Brain microvascular endothelial cell (primary cell): Measurements from ENCODE around the gene JADE2.

ENCODE experiments used
- DNase-seq: peaks from one replicate; pipeline ENCODE4 v3.0.0-alpha.2; 2020
- H3K27ac ChIP-seq: fragments of 250-450 bp; sonication (Bioruptor Pico); 2 replicates; pipeline ENCODE4 v1.5.1; 2020; ENCODE audit warnings: mild to moderate bottlenecking, moderate library complexity
- H3K27me3 ChIP-seq: fragments of 250-450 bp; sonication (Bioruptor Pico); replicated peaks from 2 replicates; pipeline ENCODE4 v1.5.1; 2020; ENCODE audit warnings: mild to moderate bottlenecking
- H3K36me3 ChIP-seq: fragments of 250-450 bp; sonication (Bioruptor Pico); replicated peaks from 2 replicates; pipeline ENCODE4 v1.5.1; 2020; ENCODE audit warnings: mild to moderate bottlenecking
- H3K4me3 ChIP-seq: 2 replicates; pipeline ENCODE4 v1.5.1; 2011; ENCODE audit warnings: low read depth, mild to moderate bottlenecking, control low read depth, low read length, moderate library complexity
- CTCF ChIP-seq: IDR thresholded peaks from 2 replicates; pipeline ENCODE4 v1.5.1; 2011; ENCODE audit warnings: low read depth, mild to moderate bottlenecking, moderate library complexity, low read length, control low read depth, inconsistent platforms; ENCODE audit errors: missing control alignments
- in situ Hi-C: cut with HindIII; loops from 2 replicates; pipeline ENCODE4 v1.10.0; 2017; ENCODE audit warnings: low sequenced_read_pairs, low pct_ligation_motif_present

Gene JADE2

DNA sequence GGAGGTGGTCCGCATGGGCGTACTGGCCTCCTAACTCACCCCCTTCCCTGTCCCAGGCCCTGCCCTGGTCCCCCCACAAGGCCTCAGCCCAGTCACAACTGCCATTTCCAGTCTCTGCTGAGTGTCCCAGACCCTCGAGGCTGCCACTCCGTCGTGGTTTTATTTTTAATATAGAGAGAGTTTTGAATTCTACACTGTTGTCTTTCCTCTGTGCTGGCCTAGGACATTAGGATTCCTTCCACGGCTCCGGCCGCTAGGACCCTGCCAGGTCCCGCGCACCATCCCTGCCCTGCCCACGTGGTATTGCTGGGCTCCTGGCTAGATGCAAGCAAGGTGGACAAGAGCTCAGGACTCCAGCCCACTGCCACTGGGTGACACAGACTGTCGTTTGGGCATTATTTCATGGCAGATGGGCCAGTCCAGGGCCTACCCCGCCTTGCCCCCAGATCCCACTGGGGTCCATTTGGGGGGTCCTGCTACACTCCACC, 53.9 kb downstream of the JADE2 start:
- no peak for DNase-seq
- no peaks in the 10 kb centered on the region for H3K27me3 ChIP-seq
- no peak overlapping the region for H3K27ac ChIP-seq
- no peak overlapping the region for H3K4me3 ChIP-seq
- TF ChIP-seq CTCF: no peak
- peaks cover 13% of the 10 kb centered on the region for H3K36me3 ChIP-seq
- in situ Hi-C loops: no loop called here

DNA sequence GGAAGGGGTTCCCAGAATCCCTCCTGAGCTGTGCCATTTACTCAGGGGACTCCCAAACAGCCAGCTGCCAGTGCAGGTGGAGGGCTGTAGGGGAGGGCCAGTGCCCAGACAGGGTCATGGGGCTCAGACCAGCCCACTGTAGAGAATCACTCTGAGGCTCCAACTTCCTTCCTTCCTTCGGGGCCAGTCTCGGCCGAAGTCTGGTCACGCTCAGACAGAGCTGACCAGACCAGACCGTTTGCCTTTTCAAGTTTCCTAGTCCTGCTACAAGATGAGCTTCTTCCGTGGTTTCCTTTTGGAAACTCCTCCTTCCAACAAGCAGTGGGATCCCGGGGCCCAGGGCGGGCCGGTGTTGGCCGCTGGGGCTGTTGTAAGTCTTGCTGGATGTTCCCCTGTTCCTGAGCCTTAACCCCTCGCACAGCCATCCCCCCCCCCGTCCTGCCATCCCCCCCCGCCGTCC, 54.6 kb downstream of the JADE2 start:
- TF ChIP-seq CTCF: no peak
- Histone ChIP-seq H3K4me3 (no peak overlapping the region), H3K27me3 (no peaks in the 10 kb centered on the region), H3K27ac (no peak overlapping the region), H3K36me3 (peaks cover 10% of the 10 kb centered on the region)
- DNase-seq: no peak
- in situ Hi-C loops: no loop called here

GRCh38 chr5:134581241-134581981, 55.9 kb downstream of the JADE2 start:
- H3K27me3 ChIP-seq: no peaks in the 10 kb centered on the region
- peak; percentile 21 for TF ChIP-seq CTCF
- no peak for DNase-seq
- H3K4me3 ChIP-seq: no peak overlapping the region
- H3K27ac ChIP-seq: no peak overlapping the region
- peaks cover 10% of the 10 kb centered on the region for H3K36me3 ChIP-seq
- in situ Hi-C loops: no loop called here

DNA sequence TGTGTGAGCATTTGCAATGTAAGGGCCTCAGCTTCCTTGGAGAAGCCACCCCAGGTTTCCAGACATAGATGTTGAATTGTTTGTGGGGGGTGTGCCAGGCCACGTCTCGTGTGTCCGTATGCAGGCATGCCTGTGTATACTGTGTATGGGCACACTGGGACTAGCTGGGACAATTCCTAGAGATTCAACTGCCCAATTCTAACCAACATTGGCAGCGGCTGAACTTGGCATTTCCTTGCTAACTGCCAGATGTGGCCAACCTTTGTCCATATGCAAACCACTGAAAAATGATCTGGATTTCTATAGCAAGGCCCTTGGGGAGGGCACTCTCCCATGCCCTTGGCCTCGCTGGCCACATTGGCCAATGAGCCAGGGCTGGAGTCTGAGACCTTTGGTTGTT, 56.8 kb downstream of the JADE2 start:
- Histone ChIP-seq H3K36me3 (peaks cover 10% of the 10 kb centered on the region), H3K27me3 (no peaks in the 10 kb centered on the region), H3K27ac (no peak overlapping the region), H3K4me3 (no peak overlapping the region)
- no peak for TF ChIP-seq CTCF
- DNase-seq: no peak
- in situ Hi-C loops: no loop called here

- in situ Hi-C loops: no loop called here
- Histone ChIP-seq H3K27ac (no peak overlapping the region), H3K27me3 (no peaks in the 10 kb centered on the region), H3K4me3 (no peak overlapping the region), H3K36me3 (peaks cover 10% of the 10 kb centered on the region)
- no peak for TF ChIP-seq CTCF
- no peak for DNase-seq
Observed at GRCh38 chr5:134582941-134583340, 57.5 kb downstream of the JADE2 start.

- in situ Hi-C loops: no loop called here
- no peak overlapping the region for H3K4me3 ChIP-seq
- H3K27ac ChIP-seq: no peak overlapping the region
- H3K27me3 ChIP-seq: no peaks in the 10 kb centered on the region
- DNase-seq: no peak
- TF ChIP-seq CTCF: no peak
- peaks cover 6% of the 10 kb centered on the region for H3K36me3 ChIP-seq
Observed at GRCh38 chr5:134583766-134584165, 58.3 kb downstream of the JADE2 start.
